Measurements from ENCODE around the gene CELF2.
"Not testable (repeated sequence)": the region's sequence is repeated elsewhere in the genome, so short reads cannot be mapped to it uniquely, and the experiment has no call there.

The CELF2 gene

GRCh38 chr10:11176746-11177145 is 159.1 kb downstream of the CELF2 start:
- no peak for DNase-seq (ENCODE audit: low spot score)

GRCh38 chr10:11177381-11177780 is 159.7 kb downstream of the CELF2 start:
- DNase-seq (ENCODE audit: low spot score), result no peak

- DNase-seq (ENCODE audit: low spot score), result no peak
Measured at GRCh38 chr10:11177926-11178471, 160.3 kb downstream of the CELF2 start.

- DNase-seq (ENCODE audit: low spot score), result peak; percentile 9
Measured at GRCh38 chr10:11178606-11179515, 161.2 kb downstream of the CELF2 start.

GRCh38 chr10:11179516-11180105 is 161.9 kb downstream of the CELF2 start:
- DNase-seq (ENCODE audit: low spot score), result no peak

- DNase-seq (ENCODE audit: low spot score), result no peak
Measured at GRCh38 chr10:11180228-11180627, 162.6 kb downstream of the CELF2 start.

- DNase-seq (ENCODE audit: low spot score), result no peak
Measured at GRCh38 chr10:11181978-11182377, 164.3 kb downstream of the CELF2 start.

- no peak for DNase-seq (ENCODE audit: low spot score)
Measured at GRCh38 chr10:11183015-11183414, 165.3 kb downstream of the CELF2 start.

- no peak for DNase-seq (ENCODE audit: low spot score)
Measured at GRCh38 chr10:11184093-11184492, 166.4 kb downstream of the CELF2 start.

GRCh38 chr10:11185128-11185665 is 167.5 kb downstream of the CELF2 start:
- DNase-seq (ENCODE audit: low spot score), result not testable (repeated sequence)

GRCh38 chr10:11186374-11186773 is 168.7 kb downstream of the CELF2 start:
- no peak for DNase-seq (ENCODE audit: low spot score)

GRCh38 chr10:11189582-11190376 is 172.1 kb downstream of the CELF2 start:
- DNase-seq (ENCODE audit: low spot score), result peak; percentile 16

GRCh38 chr10:11191190-11191589 is 173.5 kb downstream of the CELF2 start:
- DNase-seq (ENCODE audit: low spot score), result no peak

GRCh38 chr10:11191678-11192077 is 174.0 kb downstream of the CELF2 start:
- no peak for DNase-seq (ENCODE audit: low spot score)

GRCh38 chr10:11192304-11193000 is 174.8 kb downstream of the CELF2 start:
- DNase-seq (ENCODE audit: low spot score), result no peak

GRCh38 chr10:11193001-11193551 is 175.4 kb downstream of the CELF2 start:
- peak; percentile 43 for DNase-seq (ENCODE audit: low spot score)

GRCh38 chr10:11194859-11195586 is 177.4 kb downstream of the CELF2 start:
- no peak for DNase-seq (ENCODE audit: low spot score)

- no peak for DNase-seq (ENCODE audit: low spot score)
Measured at GRCh38 chr10:11195623-11196022, 178.0 kb downstream of the CELF2 start.

- peak; percentile 12 for DNase-seq (ENCODE audit: low spot score)
Measured at GRCh38 chr10:11197266-11197712, 179.6 kb downstream of the CELF2 start.

- no peak for DNase-seq (ENCODE audit: low spot score)
Measured at GRCh38 chr10:11197878-11198277, 180.2 kb downstream of the CELF2 start.

Data from kidney tubule cell (primary cell).